Neutrophil (primary cell): ENCODE data around the gene VSX1.
A peak's percentile ranks its signal among the peaks of the same experiment; 100 is the strongest.

Source experiments
- H3K27ac ChIP-seq: fragments of 200-600 bp; sonication (generic); 2 replicates; pipeline ENCODE4 v1.5.1; 2016; ENCODE audit warnings: mild to moderate bottlenecking, moderate library complexity
- H3K27me3 ChIP-seq: fragments of 200-600 bp; sonication (generic); 2 replicates; pipeline ENCODE4 v1.6.0; 2016; ENCODE audit warnings: mild to moderate bottlenecking
- H3K36me3 ChIP-seq: fragments of 200-600 bp; sonication (generic); 2 replicates; pipeline ENCODE4 v1.5.1; 2017
- H3K4me1 ChIP-seq, 2 experiments: fragments of 200-600 bp in 1 of 2; sonication (generic) in 1 of 2; 1 replicate in 1 of 2; 2 replicates in 1 of 2; pipeline versions ENCODE4 v1.5.1 to v1.6.1; 2013 to 2016; ENCODE audit warnings: low read depth in 1 of 2, low read length in 1 of 2, mild to moderate bottlenecking in 1 of 2, moderate library complexity in 1 of 2; ENCODE audit not compliant: control insufficient read depth in 1 of 2, insufficient read depth in 1 of 2
- H3K4me3 ChIP-seq, 2 experiments: fragments of 200-600 bp in 1 of 2; sonication (generic) in 1 of 2; 1 replicate in 1 of 2; 2 replicates in 1 of 2; pipeline ENCODE4 v1.5.1; 2013 to 2016; ENCODE audit warnings: low read depth in 1 of 2, low read length in 1 of 2, mild to moderate bottlenecking in 1 of 2, moderate library complexity in 1 of 2
- H3K9me3 ChIP-seq: fragments of 200-600 bp; sonication (generic); 2 replicates; pipeline ENCODE4 v1.5.1; 2016
- TF ChIP-seq, protein P1 (sequence below): fragments of 200-600 bp; sonication (generic); IDR thresholded peaks from 2 replicates; pipeline ENCODE4 v1.5.1; 2016; ENCODE audit warnings: antibody characterized with exemption

VSX1 gene

DNA sequence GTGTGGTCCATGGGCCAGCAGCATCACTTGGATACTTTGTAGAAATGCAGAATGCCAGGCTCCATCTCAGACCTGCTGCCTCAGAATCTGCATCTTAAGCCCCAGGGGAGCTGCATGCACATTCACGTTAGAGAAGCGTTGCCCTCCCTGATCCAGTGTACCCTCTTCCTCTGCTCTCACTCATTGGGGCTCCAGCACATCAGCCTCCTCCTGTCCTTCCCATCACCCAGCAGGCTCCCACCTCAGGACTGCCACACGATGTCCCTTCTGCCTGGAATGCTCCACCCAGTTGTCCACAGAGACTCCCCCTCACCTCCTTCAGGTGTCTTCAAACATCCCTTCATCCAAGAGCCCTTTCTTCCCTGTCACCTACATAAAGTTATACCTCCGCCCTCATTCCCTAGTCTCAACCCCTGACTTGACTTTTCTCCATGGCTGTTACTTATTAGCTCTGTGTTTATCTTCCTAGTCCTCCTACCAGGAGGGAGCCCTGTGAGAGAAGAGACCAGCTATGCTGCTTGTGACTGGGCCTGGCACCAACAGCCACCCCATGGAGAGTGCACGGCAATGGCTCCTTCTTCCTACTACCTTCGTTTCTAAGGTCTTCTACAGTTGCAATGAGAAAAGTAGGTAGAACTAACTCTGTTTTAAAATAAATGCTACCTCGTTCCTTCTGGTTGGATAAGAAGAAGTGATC, 20.7 kb downstream of the VSX1 start:
- peaks cover 14 to 18% of the 10 kb centered on the region in 2 experiments for H3K4me1 ChIP-seq
- H3K4me3 ChIP-seq: no peak overlapping the region
- peaks cover 34% of the 10 kb centered on the region for H3K27me3 ChIP-seq
- TF ChIP-seq, protein P1, sequence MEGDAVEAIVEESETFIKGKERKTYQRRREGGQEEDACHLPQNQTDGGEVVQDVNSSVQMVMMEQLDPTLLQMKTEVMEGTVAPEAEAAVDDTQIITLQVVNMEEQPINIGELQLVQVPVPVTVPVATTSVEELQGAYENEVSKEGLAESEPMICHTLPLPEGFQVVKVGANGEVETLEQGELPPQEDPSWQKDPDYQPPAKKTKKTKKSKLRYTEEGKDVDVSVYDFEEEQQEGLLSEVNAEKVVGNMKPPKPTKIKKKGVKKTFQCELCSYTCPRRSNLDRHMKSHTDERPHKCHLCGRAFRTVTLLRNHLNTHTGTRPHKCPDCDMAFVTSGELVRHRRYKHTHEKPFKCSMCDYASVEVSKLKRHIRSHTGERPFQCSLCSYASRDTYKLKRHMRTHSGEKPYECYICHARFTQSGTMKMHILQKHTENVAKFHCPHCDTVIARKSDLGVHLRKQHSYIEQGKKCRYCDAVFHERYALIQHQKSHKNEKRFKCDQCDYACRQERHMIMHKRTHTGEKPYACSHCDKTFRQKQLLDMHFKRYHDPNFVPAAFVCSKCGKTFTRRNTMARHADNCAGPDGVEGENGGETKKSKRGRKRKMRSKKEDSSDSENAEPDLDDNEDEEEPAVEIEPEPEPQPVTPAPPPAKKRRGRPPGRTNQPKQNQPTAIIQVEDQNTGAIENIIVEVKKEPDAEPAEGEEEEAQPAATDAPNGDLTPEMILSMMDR: no peak
- H3K9me3 ChIP-seq: no peaks in the 10 kb centered on the region
- no peak overlapping the region for H3K27ac ChIP-seq
- no peaks in the 10 kb centered on the region for H3K36me3 ChIP-seq

DNA sequence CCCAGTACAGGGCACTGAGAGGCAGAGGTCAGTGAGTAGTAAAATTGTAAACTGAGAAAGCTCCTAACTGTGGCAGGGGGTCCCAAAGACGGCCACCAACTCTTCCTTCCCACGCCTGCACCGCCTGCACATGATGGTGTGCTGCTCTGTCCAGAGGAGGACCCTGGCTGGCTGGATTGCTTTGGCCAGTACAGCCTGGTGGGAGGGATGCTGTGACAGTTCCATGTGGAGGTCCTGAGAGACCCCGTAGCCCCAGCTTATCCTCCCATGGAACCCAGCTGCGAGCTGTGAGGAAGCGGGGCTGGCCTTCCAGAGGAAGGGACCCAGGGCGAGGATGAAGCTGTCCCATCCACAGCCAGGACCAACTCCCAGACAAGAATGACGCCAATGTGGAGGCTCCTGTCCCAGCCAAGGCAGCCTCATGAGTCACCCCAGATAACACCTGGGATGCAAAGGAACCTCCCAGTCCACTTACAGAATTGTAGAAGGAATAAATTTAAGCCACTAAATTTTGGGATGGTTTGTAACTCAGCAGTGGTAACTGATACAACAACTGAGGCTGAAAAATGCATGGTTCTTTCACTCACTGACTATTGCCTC, 22.0 kb downstream of the VSX1 start:
- Histone ChIP-seq H3K27me3 (peaks cover 34% of the 10 kb centered on the region), H3K4me3 (no peak overlapping the region), H3K27ac (no peak overlapping the region), H3K36me3 (no peaks in the 10 kb centered on the region), H3K9me3 (no peaks in the 10 kb centered on the region), H3K4me1 (peaks cover 14 to 21% of the 10 kb centered on the region in 2 experiments)
- TF ChIP-seq, protein P1: no peak

GRCh38 chr20:25058847-25059810, 22.8 kb downstream of the VSX1 start:
- TF ChIP-seq, protein P1: no peak
- Histone ChIP-seq H3K36me3 (no peaks in the 10 kb centered on the region), H3K4me1 (peaks cover 18 to 26% of the 10 kb centered on the region in 2 experiments), H3K27me3 (peaks cover 34% of the 10 kb centered on the region), H3K27ac (peak overlapping the region; percentile 74), H3K9me3 (no peaks in the 10 kb centered on the region), H3K4me3 (peak overlapping the region; percentile 81 to 84)

GRCh38 chr20:25058051-25058846, 23.7 kb downstream of the VSX1 start, which contains the start of gene ACSS1:
Gene ACSS1, minus strand, starts transcription at chr20:25058139. Its CDS starts 37 bp downstream, at chr20:25058102.
- H3K4me3 ChIP-seq: peak within 1 kb of the TSS; percentile 81 to 84
- H3K9me3 ChIP-seq: no peaks in the 10 kb centered on the region
- peaks cover 25% of the 10 kb centered on the region for H3K27me3 ChIP-seq
- peak within 1 kb of the TSS; percentile 74 for H3K27ac ChIP-seq
- TF ChIP-seq, protein P1: no peak
- H3K4me1 ChIP-seq: peaks cover 27 to 34% of the 10 kb centered on the region in 2 experiments
- H3K36me3 ChIP-seq: no peaks in the 10 kb centered on the region
